ENCODE data around the gene ZFAND5. TPM values are rescaled to one million over a fixed set of nuclear protein-coding genes. Genes with fewer than 3 reads are reported as not detected.

ZFAND5 gene
- total RNA-seq, 4 donors from 2014 or later = 105 to 281 (median 137) TPM

DNA sequence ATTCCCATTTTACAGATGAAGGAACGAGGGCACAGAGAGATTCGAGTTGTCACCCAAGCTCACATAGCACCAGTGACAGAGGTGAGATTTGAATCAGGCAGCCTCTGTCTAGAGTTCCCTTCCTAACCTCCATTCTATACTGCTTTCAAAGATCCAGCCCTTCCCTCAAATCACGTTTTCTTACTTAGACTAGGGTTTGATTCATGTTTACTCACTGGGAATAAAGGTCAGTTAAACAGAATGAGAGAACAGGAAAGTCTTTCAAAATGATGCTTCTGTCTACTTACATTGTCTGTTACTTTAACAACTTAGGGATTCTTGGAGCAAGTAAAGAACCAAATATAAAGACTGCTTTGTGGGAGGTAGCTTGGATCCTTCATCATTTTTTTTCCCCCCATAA is 40.0 kb downstream of the ZFAND5 start:
- peaks cover 4% of the 10 kb centered on the region for H3K4me1 ChIP-seq
- no peaks in the 10 kb centered on the region for H3K27me3 ChIP-seq
- no peaks in the 10 kb centered on the region for H3K9me3 ChIP-seq
- TF ChIP-seq EP300 (IDR thresholded peaks at IDR 0.05) (no peak), POLR2A (IDR thresholded peaks at IDR 0.05) (no peak), CTCF (IDR thresholded peaks at IDR 0.05) (no peak), POLR2AphosphoS5 (IDR thresholded peaks at IDR 0.05) (no peak)
- WGBS = 90% methylated on average over 3 of the region's 3 CpGs
- H3K36me3 ChIP-seq = no peaks in the 10 kb centered on the region
- DNase-seq (ENCODE audit: low spot score in 2 of 2) = no peak
- no peak overlapping the region for H3K27ac ChIP-seq
- no peak overlapping the region for H3K4me3 ChIP-seq

- TF ChIP-seq POLR2AphosphoS5 (IDR thresholded peaks at IDR 0.05) (no peak), CTCF (IDR thresholded peaks at IDR 0.05) (no peak), POLR2A (IDR thresholded peaks at IDR 0.05) (no peak), EP300 (IDR thresholded peaks at IDR 0.05) (no peak)
- Histone ChIP-seq H3K36me3 (no peaks in the 10 kb centered on the region), H3K27me3 (no peaks in the 10 kb centered on the region), H3K27ac (peak overlapping the region; percentile 17), H3K4me3 (no peak overlapping the region), H3K9me3 (no peaks in the 10 kb centered on the region), H3K4me1 (peaks cover 4% of the 10 kb centered on the region)
- 83% methylated on average over 3 of the region's 3 CpGs for WGBS
- no peak for DNase-seq (ENCODE audit: low spot score in 2 of 2)
Measured at GRCh38 chr9:72322678-72323077, 42.3 kb downstream of the ZFAND5 start.

DNA sequence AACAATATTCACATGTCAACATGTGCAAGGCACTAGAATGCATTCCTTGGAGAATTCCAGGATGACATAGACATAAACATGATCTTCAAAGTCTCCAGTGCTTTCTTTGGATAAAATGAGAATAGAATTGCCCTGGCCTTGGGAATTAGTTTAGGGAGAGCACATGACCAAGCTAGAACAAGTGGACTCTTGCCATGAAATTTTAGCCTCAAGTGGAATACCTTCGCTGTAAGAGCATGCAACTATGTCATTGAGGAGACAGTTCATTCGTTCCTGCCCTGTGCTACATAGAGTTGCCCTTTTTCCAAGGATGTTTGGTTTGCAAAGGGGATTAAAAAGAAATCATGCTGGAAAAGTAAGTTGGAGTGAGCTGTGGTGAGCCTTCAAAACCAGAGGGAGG is 42.7 kb downstream of the ZFAND5 start:
- Histone ChIP-seq H3K27ac (peak overlapping the region; percentile 17), H3K4me3 (no peak overlapping the region), H3K9me3 (no peaks in the 10 kb centered on the region), H3K36me3 (no peaks in the 10 kb centered on the region), H3K27me3 (no peaks in the 10 kb centered on the region), H3K4me1 (peaks cover 4% of the 10 kb centered on the region)
- TF ChIP-seq EP300 (IDR thresholded peaks at IDR 0.05) = no peak
- WGBS = 39% methylated on average over 2 of the region's 2 CpGs
- no peak for DNase-seq (ENCODE audit: low spot score in 2 of 2)

DNA sequence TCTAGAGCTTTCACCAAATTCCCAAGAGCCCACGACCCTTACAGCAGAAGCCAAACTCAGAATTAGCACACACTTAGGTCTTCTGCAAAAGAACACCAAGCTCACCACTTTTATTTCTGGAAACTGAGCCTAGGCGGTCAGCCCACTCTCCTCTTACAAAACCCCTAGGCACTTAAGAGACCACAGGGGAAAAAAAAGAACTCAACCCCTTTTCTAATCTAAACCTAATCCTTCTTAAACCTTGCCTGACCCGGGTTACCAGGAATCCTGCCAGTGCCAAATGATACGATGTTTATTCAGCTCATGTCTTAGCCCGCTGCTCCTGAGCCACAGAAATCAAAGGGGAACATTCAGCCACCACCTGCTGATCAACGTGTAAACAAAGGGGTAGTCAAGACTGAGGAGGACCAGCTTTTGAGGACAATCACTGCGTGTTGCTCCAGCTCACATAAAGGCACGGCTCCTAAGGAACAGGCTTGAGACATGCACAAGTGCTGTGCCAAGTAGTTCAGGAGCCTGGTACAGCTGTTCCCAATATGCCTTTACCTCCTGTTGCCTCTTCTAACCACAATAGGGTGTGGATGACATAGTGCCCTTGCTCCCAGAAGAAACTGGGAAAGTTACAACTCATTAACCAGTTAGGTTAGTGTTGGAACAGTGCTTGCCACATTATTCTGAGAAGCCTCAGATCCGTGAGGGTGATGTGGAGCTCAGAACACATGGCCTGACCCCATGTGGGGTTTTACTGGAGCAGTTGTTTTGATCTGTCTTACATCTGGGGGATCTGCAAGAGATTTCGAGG is 49.3 kb downstream of the ZFAND5 start:
- DNase-seq (ENCODE audit: low spot score in 2 of 2) = peak in 1 of 2 donors; percentile 62
- Histone ChIP-seq H3K27me3 (no peaks in the 10 kb centered on the region), H3K9me3 (no peaks in the 10 kb centered on the region), H3K36me3 (no peaks in the 10 kb centered on the region), H3K27ac (peak overlapping the region; percentile 68), H3K4me3 (peak overlapping the region; percentile 19), H3K4me1 (peaks cover 28% of the 10 kb centered on the region)
- TF ChIP-seq POLR2A (IDR thresholded peaks at IDR 0.05) = no peak
- TF ChIP-seq EP300 (IDR thresholded peaks at IDR 0.05) = no peak
- TF ChIP-seq CTCF (IDR thresholded peaks at IDR 0.05) = no peak
- TF ChIP-seq POLR2AphosphoS5 (IDR thresholded peaks at IDR 0.05) = peak in 1 of 3 donors; percentile 21
- 17% methylated on average over 10 of the region's 10 CpGs for WGBS

- TF ChIP-seq POLR2A (IDR thresholded peaks at IDR 0.05) (no peak), POLR2AphosphoS5 (IDR thresholded peaks at IDR 0.05) (no peak), CTCF (IDR thresholded peaks at IDR 0.05) (no peak), EP300 (IDR thresholded peaks at IDR 0.05) (no peak)
- no peaks in the 10 kb centered on the region for H3K27me3 ChIP-seq
- H3K27ac ChIP-seq = peak overlapping the region; percentile 68
- peak overlapping the region; percentile 19 for H3K4me3 ChIP-seq
- 2% methylated on average over 5 of the region's 5 CpGs for WGBS
- H3K36me3 ChIP-seq = no peaks in the 10 kb centered on the region
- H3K4me1 ChIP-seq = peaks cover 28% of the 10 kb centered on the region
- H3K9me3 ChIP-seq = no peaks in the 10 kb centered on the region
- peak; percentile 77 to 82 for DNase-seq (ENCODE audit: low spot score in 2 of 2)
Measured at GRCh38 chr9:72315089-72315509, 49.9 kb downstream of the ZFAND5 start.
